WERI-Rb-1 (cell line): Measurements from ENCODE around the gene PSG6.
"Not testable (repeated sequence)": the region's sequence is repeated elsewhere in the genome, so short reads cannot be mapped to it uniquely, and the experiment has no call there.

ENCODE experiments used
- DNase-seq: peaks from one replicate; pipeline ENCODE4 v3.0.0-alpha.2; 2020
- H3K27ac ChIP-seq: fragments of 250-450 bp; sonication (Bioruptor Pico); 2 replicates; pipeline ENCODE4 v1.5.1; 2020; ENCODE audit warnings: mild to moderate bottlenecking, moderate library complexity
- H3K27me3 ChIP-seq: fragments of 250-450 bp; sonication (Bioruptor Pico); 2 replicates; pipeline ENCODE4 v1.5.1; 2021; ENCODE audit warnings: mild to moderate bottlenecking, low read depth, moderate library complexity; ENCODE audit not compliant: insufficient read depth, severe bottlenecking
- H3K36me3 ChIP-seq: fragments of 250-450 bp; sonication (Bioruptor Pico); 2 replicates; pipeline ENCODE4 v1.5.1; 2020; ENCODE audit warnings: mild to moderate bottlenecking, moderate library complexity
- H3K4me3 ChIP-seq: 2 replicates; pipeline ENCODE4 v1.5.1; 2011; ENCODE audit warnings: low read depth, mild to moderate bottlenecking, control low read depth, low read length
- H3K9me3 ChIP-seq: fragments of 250-450 bp; sonication (Bioruptor Pico); 2 replicates; pipeline ENCODE4 v1.5.1; 2021; ENCODE audit warnings: mild to moderate bottlenecking, moderate library complexity; ENCODE audit not compliant: severe bottlenecking
- CTCF ChIP-seq: IDR thresholded peaks from 2 replicates; pipeline ENCODE4 v1.5.1; 2011; ENCODE audit warnings: low read depth, mild to moderate bottlenecking, control low read depth, inconsistent platforms, low read length

The PSG6 gene

GRCh38 chr19:42919070-42919756 lies 1.5 kb upstream of the PSG6 start:
- peaks cover 12% of the 10 kb centered on the region for H3K27me3 ChIP-seq
- peak; percentile 44; the same call in 1 of the 2 replicates for TF ChIP-seq CTCF
- not testable (repeated sequence) for DNase-seq, H3K4me3 ChIP-seq, H3K27ac ChIP-seq, H3K36me3 ChIP-seq, H3K9me3 ChIP-seq

- H3K27me3 ChIP-seq, result peaks cover 16% of the 10 kb centered on the region
- DNase-seq, H3K36me3 ChIP-seq, H3K4me3 ChIP-seq, H3K9me3 ChIP-seq, H3K27ac ChIP-seq: not testable (repeated sequence)
Observed at GRCh38 chr19:42918377-42919069, 829 bp upstream of the PSG6 start.

GRCh38 chr19:42916931-42917330 lies 763 bp downstream of the PSG6 start:
- H3K27ac ChIP-seq, H3K4me3 ChIP-seq, H3K9me3 ChIP-seq, H3K36me3 ChIP-seq, DNase-seq: not testable (repeated sequence)
- H3K27me3 ChIP-seq, result peaks cover 25% of the 10 kb centered on the region

GRCh38 chr19:42913516-42913915 lies 4.2 kb downstream of the PSG6 start:
- not testable (repeated sequence) for H3K36me3 ChIP-seq, H3K9me3 ChIP-seq, H3K4me3 ChIP-seq, DNase-seq, H3K27ac ChIP-seq
- H3K27me3 ChIP-seq, result peaks cover 29% of the 10 kb centered on the region

- H3K9me3 ChIP-seq, DNase-seq, H3K27ac ChIP-seq, H3K36me3 ChIP-seq, H3K4me3 ChIP-seq: not testable (repeated sequence)
- peaks cover 30% of the 10 kb centered on the region for H3K27me3 ChIP-seq
Observed at GRCh38 chr19:42912941-42913340, 4.8 kb downstream of the PSG6 start.

GRCh38 chr19:42911731-42912130 lies 6.0 kb downstream of the PSG6 start:
- not testable (repeated sequence) for DNase-seq, H3K27ac ChIP-seq, H3K36me3 ChIP-seq, H3K9me3 ChIP-seq, H3K4me3 ChIP-seq
- H3K27me3 ChIP-seq, result peaks cover 30% of the 10 kb centered on the region

GRCh38 chr19:42906162-42906561 lies 11.5 kb downstream of the PSG6 start:
- not testable (repeated sequence) for H3K27ac ChIP-seq, H3K4me3 ChIP-seq, H3K36me3 ChIP-seq, DNase-seq, H3K9me3 ChIP-seq
- peaks cover 29% of the 10 kb centered on the region for H3K27me3 ChIP-seq

GRCh38 chr19:42900561-42900960 lies 17.1 kb downstream of the PSG6 start:
- not testable (repeated sequence) for H3K27ac ChIP-seq, H3K4me3 ChIP-seq, DNase-seq

GRCh38 chr19:42899674-42900073 lies 18.0 kb downstream of the PSG6 start:
- not testable (repeated sequence) for DNase-seq, H3K27ac ChIP-seq
- peaks cover 42% of the 10 kb centered on the region for H3K27me3 ChIP-seq

More at GRCh38 chr19:42900561-42900960, 17.1 kb downstream of the PSG6 start:
- H3K36me3 ChIP-seq, H3K9me3 ChIP-seq: not testable (repeated sequence)
- peaks cover 49% of the 10 kb centered on the region for H3K27me3 ChIP-seq

GRCh38 chr19:42899110-42899509 lies 18.6 kb downstream of the PSG6 start:
- H3K9me3 ChIP-seq, H3K27ac ChIP-seq, H3K4me3 ChIP-seq, H3K36me3 ChIP-seq, DNase-seq: not testable (repeated sequence)
- peaks cover 44% of the 10 kb centered on the region for H3K27me3 ChIP-seq

More at GRCh38 chr19:42899674-42900073, 18.0 kb downstream of the PSG6 start:
- H3K36me3 ChIP-seq, H3K9me3 ChIP-seq, H3K4me3 ChIP-seq: not testable (repeated sequence)

GRCh38 chr19:42898656-42899055 lies 19.0 kb downstream of the PSG6 start:
- not testable (repeated sequence) for H3K9me3 ChIP-seq, H3K27ac ChIP-seq, DNase-seq, H3K4me3 ChIP-seq, H3K36me3 ChIP-seq
- peaks cover 46% of the 10 kb centered on the region for H3K27me3 ChIP-seq

- DNase-seq, H3K27ac ChIP-seq: not testable (repeated sequence)
Observed at GRCh38 chr19:42897729-42898128, 20.0 kb downstream of the PSG6 start.

GRCh38 chr19:42890446-42890845 lies 27.2 kb downstream of the PSG6 start:
- H3K4me3 ChIP-seq, DNase-seq, H3K36me3 ChIP-seq, H3K27ac ChIP-seq, H3K9me3 ChIP-seq: not testable (repeated sequence)
- H3K27me3 ChIP-seq, result peaks cover 35% of the 10 kb centered on the region

More at GRCh38 chr19:42897729-42898128, 20.0 kb downstream of the PSG6 start:
- not testable (repeated sequence) for H3K9me3 ChIP-seq, H3K36me3 ChIP-seq, H3K4me3 ChIP-seq
- H3K27me3 ChIP-seq, result peaks cover 50% of the 10 kb centered on the region
